Measurements from ENCODE around the gene EVX2.

DNA sequence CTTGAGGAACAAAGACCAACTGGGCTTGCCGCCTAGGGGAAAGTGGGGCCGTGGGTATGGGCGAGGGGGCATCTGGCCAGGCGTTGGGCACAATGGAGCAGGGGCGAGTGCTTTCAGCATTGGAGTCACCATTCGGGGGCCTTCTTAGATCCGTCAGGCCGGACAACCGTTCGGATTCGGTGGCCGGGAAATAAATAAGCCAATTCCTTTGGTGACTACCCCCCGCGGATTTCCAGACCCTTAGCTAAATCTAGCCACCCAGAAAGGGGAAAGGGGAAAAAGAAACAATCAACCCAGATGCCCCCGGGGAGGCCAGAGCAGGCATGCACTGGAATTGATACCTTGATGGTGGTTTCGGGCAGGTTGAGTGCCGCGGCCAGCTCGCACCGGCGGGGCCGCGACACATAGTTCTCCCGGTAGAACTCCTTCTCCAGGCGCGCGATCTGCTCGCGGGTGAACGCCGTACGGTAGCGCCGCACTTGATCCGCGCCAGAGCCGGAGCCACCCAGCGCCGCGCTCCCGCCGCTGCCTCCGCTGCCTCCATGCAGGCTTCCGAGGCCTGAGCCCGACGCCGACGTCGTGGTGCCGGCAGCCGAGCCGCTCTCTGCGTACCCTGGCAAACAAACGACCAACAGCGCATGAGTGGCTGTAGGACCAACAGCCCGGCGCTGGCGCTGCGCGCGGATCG is 1.8 kb downstream of the EVX2 start:
- TF ChIP-seq, protein P1, sequence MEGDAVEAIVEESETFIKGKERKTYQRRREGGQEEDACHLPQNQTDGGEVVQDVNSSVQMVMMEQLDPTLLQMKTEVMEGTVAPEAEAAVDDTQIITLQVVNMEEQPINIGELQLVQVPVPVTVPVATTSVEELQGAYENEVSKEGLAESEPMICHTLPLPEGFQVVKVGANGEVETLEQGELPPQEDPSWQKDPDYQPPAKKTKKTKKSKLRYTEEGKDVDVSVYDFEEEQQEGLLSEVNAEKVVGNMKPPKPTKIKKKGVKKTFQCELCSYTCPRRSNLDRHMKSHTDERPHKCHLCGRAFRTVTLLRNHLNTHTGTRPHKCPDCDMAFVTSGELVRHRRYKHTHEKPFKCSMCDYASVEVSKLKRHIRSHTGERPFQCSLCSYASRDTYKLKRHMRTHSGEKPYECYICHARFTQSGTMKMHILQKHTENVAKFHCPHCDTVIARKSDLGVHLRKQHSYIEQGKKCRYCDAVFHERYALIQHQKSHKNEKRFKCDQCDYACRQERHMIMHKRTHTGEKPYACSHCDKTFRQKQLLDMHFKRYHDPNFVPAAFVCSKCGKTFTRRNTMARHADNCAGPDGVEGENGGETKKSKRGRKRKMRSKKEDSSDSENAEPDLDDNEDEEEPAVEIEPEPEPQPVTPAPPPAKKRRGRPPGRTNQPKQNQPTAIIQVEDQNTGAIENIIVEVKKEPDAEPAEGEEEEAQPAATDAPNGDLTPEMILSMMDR (IDR thresholded peaks at IDR 0.05): no peak
- no peak for TF ChIP-seq POLR2A (IDR thresholded peaks at IDR 0.05)

All from breast epithelium (tissue), 3 donors.